H1 (cell line): ENCODE measurements around the gene SAMD4A. TPM values are rescaled to one million over a fixed set of nuclear protein-coding genes. Genes with fewer than 3 reads are reported as not detected.

Experiments used
- CTCF ChIA-PET: fragments of 300-600 bp; sonication (Branson Sonifier 250); formaldehyde crosslinking; loops from one replicate; lab custom pipeline; 2021; ENCODE audit not compliant: partially characterized antibody; lab: Charles Lee
- POLR2A ChIA-PET: fragments of 300-600 bp; sonication (Branson Sonifier 250); formaldehyde crosslinking; loops from one replicate; lab custom pipeline; 2021; ENCODE audit warnings: inconsistent platforms; ENCODE audit not compliant: partially characterized antibody; lab: Charles Lee
- DNase-seq, 2 experiments: peaks; one replicate each; pipeline versions ENCODE4 v3.0.0 to v3.0.0-alpha.2; 2010 to 2022; ENCODE audit warnings: low spot score in 2 of 2, low read depth in 1 of 2, mixed read lengths in 1 of 2
- FAIRE-seq: peaks from 2 replicates; lab custom pipeline; 2011; peaks lifted over from hg19 to GRCh38; lab: Jason Lieb, UNC
- H2AFZ ChIP-seq: 2 replicates; pipeline ENCODE4 v1.8.1; 2012; ENCODE audit warnings: low read length, inconsistent platforms
- H2AK5ac ChIP-seq: 2 replicates; pipeline ENCODE4 v1.6.1; 2013; ENCODE audit warnings: low read depth, low read length
- H2BK120ac ChIP-seq: replicated peaks from 2 replicates; pipeline ENCODE3; 2013; ENCODE audit warnings: low read depth, low read length, inconsistent platforms
- H2BK12ac ChIP-seq: 2 replicates; pipeline ENCODE4 v1.6.1; 2013; ENCODE audit warnings: low read depth, low read length
- H2BK15ac ChIP-seq: 2 replicates; pipeline ENCODE4 v1.6.1; 2013; ENCODE audit warnings: low read length
- H2BK20ac ChIP-seq: 2 replicates; pipeline ENCODE4 v1.6.1; 2013; ENCODE audit warnings: low read length
- H2BK5ac ChIP-seq: 2 replicates; pipeline ENCODE4 v1.6.1; 2013; ENCODE audit warnings: low read depth, low read length
- H3K14ac ChIP-seq: 2 replicates; pipeline ENCODE4 v1.6.1; 2013; ENCODE audit warnings: inconsistent platforms; ENCODE audit not compliant: insufficient read length
- H3K18ac ChIP-seq: 2 replicates; pipeline ENCODE4 v1.6.1; 2013; ENCODE audit warnings: low read length; ENCODE audit errors: extremely low read depth
- H3K23ac ChIP-seq: 2 replicates; pipeline ENCODE4 v1.6.1; 2013; ENCODE audit warnings: inconsistent platforms; ENCODE audit not compliant: insufficient read length
- H3K23me2 ChIP-seq: 2 replicates; pipeline ENCODE4 v1.6.1; 2013; ENCODE audit warnings: low read depth, low read length
- H3K27ac ChIP-seq: 2 replicates; pipeline ENCODE4 v1.6.1; 2011; ENCODE audit warnings: low read depth, low read length, inconsistent platforms
- H3K27me3 ChIP-seq, 4 experiments: replicated peaks in 1 of 4; 1 replicate in 1 of 4; 2 replicates in 3 of 4; pipeline versions ENCODE4 v1.6.1 to v1.8.1; 2011 to 2013; ENCODE audit warnings: low read length in 3 of 4, mild to moderate bottlenecking in 3 of 4, inconsistent platforms in 2 of 4, mixed read lengths in 2 of 4, moderate library complexity in 1 of 4; ENCODE audit not compliant: control insufficient read depth in 3 of 4, insufficient read depth in 3 of 4; ENCODE audit errors: extremely low read depth in 1 of 4
- H3K36me3 ChIP-seq, 4 experiments: 2 replicates each; pipeline versions ENCODE4 v1.6.1 to v1.8.1; 2011 to 2013; ENCODE audit warnings: mild to moderate bottlenecking in 4 of 4, low read length in 3 of 4, moderate library complexity in 2 of 4, control low read depth in 1 of 4, inconsistent platforms in 1 of 4; ENCODE audit not compliant: insufficient read depth in 4 of 4, control insufficient read depth in 2 of 4
- H3K4ac ChIP-seq: replicated peaks from 2 replicates; pipeline ENCODE3; 2013; ENCODE audit warnings: low read length, low read depth, mixed read lengths, inconsistent platforms; ENCODE audit not compliant: insufficient read length
- H3K4me1 ChIP-seq, 4 experiments: replicated peaks in 1 of 4; 1 replicate in 1 of 4; 2 replicates in 3 of 4; pipeline versions ENCODE4 v1.6.1 to v1.8.1; 2011 to 2013; ENCODE audit warnings: low read length in 3 of 4, inconsistent platforms in 2 of 4, mixed read lengths in 1 of 4; ENCODE audit not compliant: insufficient read depth in 4 of 4, control insufficient read depth in 3 of 4
- H3K4me2 ChIP-seq, 2 experiments: 2 replicates each; pipeline versions ENCODE4 v1.6.1 to v1.8.1; 2011 to 2013; ENCODE audit warnings: low read depth in 2 of 2, low read length in 2 of 2, control low read depth in 1 of 2, inconsistent platforms in 1 of 2, mild to moderate bottlenecking in 1 of 2; ENCODE audit not compliant: insufficient read depth in 1 of 2
- H3K4me3 ChIP-seq, 4 experiments: fragments of 200-600, 300-600 bp in 1 of 4; sonication (generic), shearing (Covaris generic), sonication (Bioruptor Twin) in 1 of 4; 2 replicates each; pipeline versions ENCODE4 v1.5.1 to v1.8.1; 2011 to 2016; ENCODE audit warnings: low read length in 4 of 4, low read depth in 3 of 4, control low read depth in 2 of 4, inconsistent platforms in 2 of 4, mild to moderate bottlenecking in 2 of 4, mixed read lengths in 1 of 4, moderate library complexity in 1 of 4; ENCODE audit not compliant: insufficient read depth in 2 of 4; ENCODE audit errors: extremely low read depth in 1 of 4
- H3K56ac ChIP-seq: replicated peaks from 2 replicates; pipeline ENCODE3; 2013; ENCODE audit warnings: low read depth, mild to moderate bottlenecking, mixed read lengths, low read length, inconsistent platforms; ENCODE audit not compliant: insufficient read length
- H3K79me1 ChIP-seq: 2 replicates; pipeline ENCODE4 v1.6.1; 2013; ENCODE audit warnings: low read depth, low read length, control low read depth
- H3K79me2 ChIP-seq, 2 experiments: 2 replicates each; pipeline versions ENCODE4 v1.6.1 to v1.8.1; 2012 to 2013; ENCODE audit warnings: low read length in 2 of 2, mild to moderate bottlenecking in 2 of 2, inconsistent platforms in 1 of 2; ENCODE audit not compliant: insufficient read depth in 2 of 2, control insufficient read depth in 1 of 2
- H3K9ac ChIP-seq, 4 experiments: replicated peaks in 1 of 4; 1 replicate in 1 of 4; 2 replicates in 3 of 4; pipeline versions ENCODE4 v1.6.1 to v1.8.1; 2011 to 2013; ENCODE audit warnings: low read depth in 3 of 4, low read length in 3 of 4, control low read depth in 2 of 4, mild to moderate bottlenecking in 2 of 4, moderate library complexity in 2 of 4, inconsistent platforms in 1 of 4; ENCODE audit errors: extremely low read depth in 1 of 4
- H3K9me3 ChIP-seq, 2 experiments: 2 replicates each; pipeline versions ENCODE4 v1.6.1 to v1.8.1; 2012 to 2013; ENCODE audit warnings: mild to moderate bottlenecking in 2 of 2, moderate library complexity in 2 of 2, control low read depth in 1 of 2, inconsistent platforms in 1 of 2, low read depth in 1 of 2, low read length in 1 of 2, mixed read lengths in 1 of 2; ENCODE audit not compliant: insufficient read depth in 2 of 2
- H4K20me1 ChIP-seq, 2 experiments: replicated peaks in 1 of 2; 2 replicates each; pipeline versions ENCODE3 to v1.8.1; 2011 to 2013; ENCODE audit warnings: inconsistent platforms in 2 of 2, low read length in 2 of 2, mild to moderate bottlenecking in 1 of 2; ENCODE audit not compliant: insufficient read depth in 2 of 2, control insufficient read depth in 1 of 2
- H4K5ac ChIP-seq: 2 replicates; pipeline ENCODE4 v1.6.1; 2013; ENCODE audit warnings: low read length, low read depth, mixed read lengths, inconsistent platforms; ENCODE audit not compliant: insufficient read length
- H4K8ac ChIP-seq: 2 replicates; pipeline ENCODE4 v1.8.0; 2013; ENCODE audit warnings: mild to moderate bottlenecking, moderate library complexity, low read length, inconsistent platforms; ENCODE audit not compliant: insufficient read depth; ENCODE audit errors: extremely low read depth
- H4K91ac ChIP-seq: replicated peaks from 2 replicates; pipeline ENCODE3; 2013; ENCODE audit warnings: low read length, mixed read lengths, inconsistent platforms; ENCODE audit not compliant: insufficient read length
- EGR1 ChIP-seq: IDR thresholded peaks from 2 replicates; pipeline ENCODE4 v1.6.1; 2011; ENCODE audit warnings: low read depth, low read length, borderline replicate concordance
- KDM5A ChIP-seq: fragments of 200-600 bp; IDR thresholded peaks from 2 replicates; pipeline ENCODE4 v1.7.1; 2012; ENCODE audit warnings: mild to moderate bottlenecking, low read length, inconsistent platforms, mixed read lengths
- RAD21 ChIP-seq, 2 experiments: IDR thresholded peaks in 1 of 2; conservative IDR thresholded peaks in 1 of 2; 2 replicates each; pipeline ENCODE4 v1.6.1; 2011; ENCODE audit warnings: low read depth in 2 of 2, low read length in 2 of 2, improper control_type of control experiment in 1 of 2, inconsistent platforms in 1 of 2, mild to moderate bottlenecking in 1 of 2, moderate library complexity in 1 of 2
- WGBS, 2 experiments: shearing (Covaris generic) in 1 of 2; methylation state at CpG; one replicate each; pipeline versions ENCODE4 v1.1.6 to v1.1.7; 2013 to 2015; ENCODE audit warnings: low lambda C conversion rate in 2 of 2, mixed read lengths in 2 of 2, inconsistent platforms in 1 of 2, low coverage in 1 of 2, missing lambda C conversion rate in 1 of 2; ENCODE audit not compliant: insufficient replicate concordance in 2 of 2, insufficient coverage in 1 of 2, insufficient read length in 1 of 2; ENCODE audit errors: extremely low coverage in 1 of 2, missing lambda C conversion rate in 1 of 2; 5-methylcytosine and 5-hydroxymethylcytosine counted together
- polyA plus RNA-seq, 7 experiments: library from polyadenylated mRNA; depleted of rRNA in 3 of 7; stranded (reverse) in 5 of 7; unstranded in 2 of 7; fragments of >200 nt in 5 of 7; fragments of 200-250 nt in 2 of 7; gene quantifications; 1 replicate in 5 of 7; 2 replicates in 1 of 7; 4 replicates in 1 of 7; pipeline versions ENCODE4 v1.2.1 to v1.2.3, GENCODE V29; 2011 to 2013; ENCODE audit warnings: missing spikeins in 2 of 7, mixed read lengths in 2 of 7
- total RNA-seq: library from RNA; stranded (reverse); fragmentation: NEBNext Ultra II Directional; extraction: Animal tissue kit (Norgen Biotek cat#: 25700); gene quantifications from 2 replicates; pipeline ENCODE4 v1.2.1, GENCODE V29; 2021

SAMD4A gene
- total and polyA plus RNA-seq, 2 of the 8 experiments (the other 6 are each of a cell fraction or from before 2014, with no cell fraction given): 2.4 to 12.3 TPM

GRCh38 chr14:54724676-54725325 lies 157.9 kb downstream of the SAMD4A start:
- CTCF ChIA-PET: interaction anchor here (0.7 to 6.3 kb wide), 15 partner anchors 9 to 158 kb away, joined by 3 to 51 read pairs (median 7); partner anchors contain the start of gene SAMD4A
- no peak overlapping the region for H3K18ac ChIP-seq
- TF ChIP-seq RAD21 (IDR thresholded peaks at IDR 0.05 in 1 of 2, conservative IDR thresholded peaks at IDR 0.05 in 1 of 2; ENCODE audit: low read depth in 2 of 2, low read length in 2 of 2) (peak in 1 of 2 experiments; percentile 22; a peak in 1 of 4 replicates), EGR1 (no peak), KDM5A (no peak)
- TF ChIP-seq, all 59 proteins: peak for 1
- POLR2A ChIA-PET: interaction anchor here (1.4 kb wide), 1 partner anchor 10 kb away, joined by 4 read pairs; no protein-coding TSS in a partner anchor
- Histone ChIP-seq H2BK12ac (no peak overlapping the region), H3K9me3 (no peaks in the 10 kb centered on the region), H3K79me1 (no peaks in the 10 kb centered on the region), H3K27me3 (peaks cover 0 to 1% (median 0%) of the 10 kb centered on the region in 4 experiments; a peak in 1 of 7 replicates), H3K23ac (no peak overlapping the region), H3K4ac (no peak overlapping the region), H2AFZ (no peak overlapping the region), H3K9ac (no peak overlapping the region), H3K14ac (no peak overlapping the region), H4K8ac (no peak overlapping the region), H2BK5ac (no peak overlapping the region), H3K79me2 (no peaks in the 10 kb centered on the region), H2BK15ac (no peak overlapping the region), H3K56ac (no peak overlapping the region), H3K36me3 (no peaks in the 10 kb centered on the region), H3K4me2 (no peak overlapping the region), H3K4me3 (no peak overlapping the region), H2AK5ac (no peak overlapping the region), H2BK120ac (no peak overlapping the region), H3K4me1 (peaks cover 0 to 5% (median 3%) of the 10 kb centered on the region in 4 experiments; a peak in 2 of 7 replicates), H4K91ac (no peak overlapping the region), H4K5ac (no peak overlapping the region), H3K27ac (no peak overlapping the region), H2BK20ac (no peak overlapping the region), H4K20me1 (no peaks in the 10 kb centered on the region), H3K23me2 (no peaks in the 10 kb centered on the region)
- 93% methylated on average over 5 of the region's 5 CpGs; no CpG with 5 or more reads in 1 of the 2 experiments for WGBS, 2 experiments
- DNase-seq: no peak
- FAIRE-seq: no peak
